Activated CD8-positive, alpha-beta memory T cell treated with anti-CD3 and anti-CD28 coated beads for 24 hours (primary cell): ENCODE measurements around the gene ZNF609.

ENCODE experiments used
- DNase-seq: peaks from one replicate; pipeline ENCODE4 v3.0.0-alpha.2; 2020

ZNF609 gene

DNA sequence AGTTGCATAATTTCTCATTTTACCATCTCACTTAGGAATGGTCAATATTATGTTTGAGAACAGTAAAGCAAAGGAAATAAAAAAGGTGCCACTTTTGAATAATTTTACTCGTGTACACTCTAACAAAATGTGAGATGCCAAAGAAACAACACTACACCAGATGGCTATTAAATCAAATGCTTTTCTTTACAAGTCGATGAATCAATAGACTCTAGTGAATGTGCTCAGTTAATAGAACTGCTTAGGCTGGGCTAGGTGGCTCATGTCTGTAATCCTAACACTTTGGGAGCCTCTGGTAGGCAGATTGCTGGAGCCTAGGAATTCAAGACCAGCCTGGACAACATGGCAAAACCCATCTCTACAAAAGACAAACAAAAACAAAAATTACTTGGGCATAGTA lies 87.9 kb downstream of the ZNF609 start:
- DNase-seq: no peak

DNA sequence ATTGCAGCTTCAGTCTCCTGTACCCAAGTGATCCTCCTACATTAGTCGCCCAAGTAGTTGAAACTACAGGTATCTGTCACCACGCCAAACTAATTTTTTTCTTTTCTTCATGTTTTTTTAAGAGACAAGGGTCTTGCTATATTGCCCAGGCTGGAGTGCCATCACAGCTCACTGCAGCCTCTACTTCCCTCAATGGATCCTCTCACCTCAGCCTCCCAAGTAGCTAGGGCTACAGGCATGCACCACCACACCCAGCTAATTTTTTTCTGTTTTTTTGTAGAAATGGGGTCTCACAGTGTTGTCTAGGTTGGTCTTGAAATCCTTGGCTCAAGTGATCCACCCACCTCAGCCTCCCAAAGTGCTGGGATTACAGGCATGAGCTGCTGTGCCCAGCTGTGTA lies 89.5 kb downstream of the ZNF609 start:
- DNase-seq: no peak

DNA sequence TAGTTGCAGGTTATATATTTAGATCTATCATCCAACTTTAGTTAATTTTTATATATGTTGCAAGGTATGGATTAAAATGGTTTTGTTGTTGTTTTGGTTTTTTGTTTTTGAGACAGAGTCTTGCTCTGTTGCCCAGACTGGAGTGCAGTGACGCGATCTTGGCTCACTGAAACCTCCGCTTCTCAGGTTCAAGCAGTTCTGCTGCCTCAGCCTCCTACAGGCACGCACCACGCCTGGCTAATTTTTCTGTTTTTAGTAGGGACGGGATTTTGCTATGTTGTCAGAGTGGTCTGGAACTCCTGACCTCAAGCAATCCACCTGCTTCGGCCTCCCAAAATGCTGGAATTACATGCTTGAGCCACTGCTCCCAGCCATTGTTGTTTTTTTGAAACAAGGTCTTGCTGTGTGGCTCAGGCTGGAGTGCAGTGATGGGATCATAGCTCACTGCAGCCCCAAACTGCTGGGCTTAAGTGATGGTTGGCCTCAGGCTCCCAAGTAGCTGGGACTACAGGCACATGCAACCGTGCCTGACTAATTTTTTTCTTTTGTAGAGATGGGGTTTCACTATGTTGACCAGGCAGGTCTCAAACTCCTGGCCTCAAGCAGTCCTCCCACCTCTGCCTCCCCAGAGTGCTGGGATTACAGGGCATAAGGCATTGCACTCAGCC lies 92.0 kb downstream of the ZNF609 start:
- DNase-seq: no peak

DNA sequence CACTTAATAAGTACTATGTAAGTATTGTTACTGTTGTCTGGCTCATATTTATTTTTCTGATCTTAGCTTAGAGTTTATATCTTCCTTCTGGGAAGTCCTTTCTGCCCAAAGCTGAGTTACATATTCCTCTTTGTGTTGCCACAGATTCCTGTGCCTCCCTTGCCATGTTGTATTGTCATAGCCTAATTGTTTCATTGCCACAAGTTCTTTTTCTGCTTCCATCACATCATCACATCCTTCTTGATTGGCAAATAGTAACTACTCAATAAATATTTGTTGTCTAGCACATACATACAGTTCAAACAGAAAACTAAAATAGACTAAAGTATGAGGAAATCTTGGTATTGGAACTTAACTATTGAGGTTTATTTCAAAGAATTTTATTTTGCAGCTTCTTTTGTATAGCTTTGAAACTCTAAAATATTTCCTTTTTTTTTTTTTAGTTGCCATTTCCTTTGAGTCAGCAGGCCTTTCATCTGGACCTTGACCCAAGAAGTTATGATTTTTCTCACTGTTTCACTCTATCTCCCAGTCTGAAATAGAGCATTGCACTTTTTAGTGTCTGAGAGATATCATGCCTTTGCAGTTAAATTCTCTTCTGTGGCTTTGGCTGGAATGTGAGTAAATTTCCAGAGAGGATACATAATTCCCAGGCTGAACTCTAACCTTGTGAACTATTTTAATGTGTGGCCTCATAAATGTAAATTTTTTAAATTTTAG lies 98.2 kb downstream of the ZNF609 start:
- DNase-seq: no peak

DNA sequence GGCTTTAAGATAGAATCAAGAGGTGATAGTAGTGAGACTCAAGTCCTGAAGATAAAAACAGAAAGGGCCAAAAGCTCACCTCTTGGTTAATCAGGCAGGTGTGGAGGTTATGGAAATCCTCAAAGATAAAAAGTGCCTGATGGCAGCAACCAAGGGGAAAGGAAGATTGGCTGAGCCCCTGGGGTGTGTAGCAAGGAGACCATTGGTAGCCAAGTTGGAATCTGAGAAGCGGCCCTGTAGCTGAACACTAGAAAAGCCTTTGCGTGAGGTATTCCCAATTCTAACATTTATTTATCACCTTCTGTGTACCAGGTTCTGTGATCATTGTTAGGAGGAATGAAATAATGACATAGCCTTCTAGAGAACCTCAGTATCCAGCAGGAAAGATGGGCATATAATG lies 98.9 kb downstream of the ZNF609 start:
- DNase-seq: no peak

DNA sequence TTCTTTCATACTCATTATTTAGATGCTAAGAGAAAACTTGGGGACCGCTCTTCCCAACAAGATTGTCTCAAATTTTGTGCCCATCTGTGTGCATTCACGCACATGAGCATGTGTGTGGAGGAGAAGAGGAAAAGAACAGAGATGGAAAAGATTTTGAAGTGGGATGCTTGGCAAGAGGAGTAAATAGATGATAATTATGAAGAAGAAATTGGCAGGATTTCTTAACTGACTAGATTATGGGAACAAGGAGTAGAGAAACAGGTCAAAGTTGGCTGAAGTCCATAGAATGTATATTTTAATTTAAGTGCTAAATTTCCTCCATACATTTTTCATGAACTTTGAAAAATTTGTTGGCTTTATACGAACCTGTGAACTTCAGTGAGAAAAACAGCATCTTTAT lies 100.1 kb downstream of the ZNF609 start:
- DNase-seq: no peak

DNA sequence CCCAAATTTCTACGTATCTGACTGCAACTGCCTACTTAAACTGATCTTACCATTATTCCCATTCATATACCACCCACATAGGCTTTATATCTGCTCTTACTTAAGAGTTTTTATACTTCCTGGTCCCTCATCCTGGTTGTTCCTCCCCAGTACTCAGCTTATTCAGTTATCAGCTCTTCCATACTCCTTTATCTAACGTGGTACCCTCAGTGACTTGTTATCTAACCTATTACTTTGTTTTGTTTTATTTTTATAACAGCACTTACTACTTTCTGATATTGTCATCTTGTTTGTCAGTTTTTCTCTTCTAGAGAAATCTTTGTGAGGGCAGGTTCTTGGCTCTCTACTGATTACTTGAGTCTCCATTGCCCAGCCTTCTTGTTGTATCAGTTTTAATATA lies 100.6 kb downstream of the ZNF609 start:
- DNase-seq: no peak

DNA sequence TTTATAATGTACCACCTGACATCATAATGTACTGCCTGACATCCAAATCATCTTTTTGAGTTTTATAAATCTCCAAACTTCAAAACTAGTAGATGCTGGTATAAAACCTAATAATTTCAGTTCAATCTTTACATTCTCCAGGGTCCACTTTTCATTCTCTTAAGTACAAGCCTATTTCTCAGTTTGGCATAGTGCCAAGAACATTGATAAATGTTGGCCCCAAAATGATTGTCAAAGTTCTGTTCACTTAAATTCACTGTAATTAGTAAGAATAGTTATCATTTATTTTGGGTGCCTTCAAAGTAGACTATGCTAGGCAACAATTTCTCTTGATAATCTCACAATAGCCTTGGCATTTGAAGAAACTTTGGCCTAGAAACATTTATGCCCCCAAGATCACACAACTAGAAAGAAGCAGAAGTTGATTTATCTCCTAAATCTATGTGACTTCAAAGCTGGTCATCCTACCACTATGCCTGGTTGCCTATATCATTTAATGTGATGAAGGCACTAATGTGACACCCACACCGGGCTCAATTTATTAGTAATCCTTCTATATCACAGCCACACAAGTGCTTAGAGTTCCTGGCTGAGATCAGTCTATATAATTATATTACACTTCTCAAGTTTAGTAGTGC lies 101.7 kb downstream of the ZNF609 start:
- DNase-seq: no peak

DNA sequence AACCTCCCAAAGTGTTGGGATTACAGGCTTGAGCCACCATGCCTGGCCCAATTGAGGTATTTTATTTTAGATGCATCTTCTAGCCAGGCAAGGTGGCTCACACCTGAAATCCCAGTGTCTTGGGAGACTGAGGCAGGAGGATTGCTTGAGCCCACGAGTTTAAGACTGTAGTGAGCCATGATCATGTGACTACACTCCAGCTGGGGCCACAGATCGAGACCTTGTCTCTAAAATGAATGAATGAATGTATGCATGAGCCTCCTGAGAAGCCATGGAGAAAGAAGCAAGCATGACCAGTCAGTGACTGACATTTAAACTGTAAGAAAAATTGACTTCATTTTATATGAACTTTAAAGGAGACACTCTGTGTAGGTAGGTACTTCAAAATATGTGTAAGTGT lies 105.7 kb downstream of the ZNF609 start:
- DNase-seq: no peak

DNA sequence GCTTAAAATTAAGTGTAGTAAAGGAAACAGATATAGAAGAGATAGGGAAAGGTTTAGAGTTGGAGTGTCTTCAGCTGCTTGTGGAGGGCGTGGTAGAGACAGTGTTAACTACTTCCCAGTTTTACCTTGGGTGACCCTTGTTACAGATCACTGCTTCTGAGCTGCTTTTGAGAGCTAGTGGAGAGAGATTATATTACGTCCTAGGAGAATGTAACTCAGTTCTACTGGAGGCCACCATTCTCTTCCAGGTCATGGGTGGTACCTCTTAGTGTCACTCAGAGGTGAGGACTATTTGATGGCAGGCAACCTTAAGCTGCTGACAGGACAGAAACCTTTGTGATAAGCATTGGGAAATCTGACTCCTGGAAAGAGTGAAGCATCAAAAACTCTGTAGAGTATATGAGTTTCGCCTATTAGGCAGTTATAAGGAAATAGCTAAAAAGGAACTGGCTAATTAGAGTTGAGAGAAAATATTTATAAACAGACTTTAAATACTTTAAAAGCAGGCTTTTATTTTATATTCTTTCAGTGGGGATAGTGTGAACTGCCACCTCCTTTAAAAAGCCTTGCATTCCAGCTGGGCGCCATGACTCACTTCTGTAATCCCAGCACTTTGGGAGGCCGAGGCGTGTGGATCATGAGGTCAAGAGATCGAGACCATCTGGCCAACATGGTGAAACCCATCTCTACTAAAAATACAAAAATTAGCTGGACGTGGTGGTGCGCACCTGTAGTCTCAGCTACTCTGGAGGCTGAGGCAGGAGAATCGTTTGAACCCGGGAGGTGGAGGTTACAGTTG lies 106.5 kb downstream of the ZNF609 start:
- no peak for DNase-seq

DNA sequence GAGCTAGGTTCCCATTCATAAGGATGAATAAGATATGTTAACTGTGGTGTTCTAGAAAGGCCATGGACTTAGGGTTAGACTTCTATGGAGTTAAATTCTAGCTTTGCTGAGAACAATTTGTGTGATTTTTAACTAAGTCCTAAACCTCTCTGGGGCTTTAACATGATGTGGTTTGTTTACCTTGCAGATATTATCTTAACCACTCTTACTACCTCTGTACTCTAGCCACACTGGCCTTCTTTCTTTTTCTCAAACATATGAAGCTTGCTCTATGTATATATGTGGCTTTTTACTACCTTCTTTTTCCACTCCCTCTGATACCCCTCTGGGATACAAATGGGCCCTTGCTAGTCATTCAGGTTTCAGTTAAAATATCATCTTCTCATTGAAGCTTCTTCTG lies 108.4 kb downstream of the ZNF609 start:
- no peak for DNase-seq

DNA sequence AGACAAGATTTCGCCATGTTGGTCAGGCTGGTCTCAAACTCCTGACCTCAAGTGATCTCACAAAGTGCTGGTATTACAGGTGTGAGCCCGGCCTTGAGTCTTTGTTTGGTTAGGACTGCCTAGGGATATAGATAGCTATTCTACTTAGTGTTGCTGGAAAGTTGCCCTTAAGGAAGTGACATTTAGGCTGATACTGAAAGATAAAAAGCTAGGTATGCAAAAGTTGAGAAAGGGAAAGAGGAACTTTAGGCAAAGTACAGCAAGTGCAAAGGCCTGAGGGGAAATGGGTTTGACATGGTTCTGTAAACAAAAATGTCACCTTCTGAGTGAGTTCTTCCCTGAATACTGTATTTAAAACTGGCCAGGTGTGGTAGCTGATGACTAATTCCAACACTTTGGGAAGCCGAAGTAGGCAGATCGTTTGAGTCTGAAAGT lies 111.5 kb downstream of the ZNF609 start:
- DNase-seq: no peak

DNA sequence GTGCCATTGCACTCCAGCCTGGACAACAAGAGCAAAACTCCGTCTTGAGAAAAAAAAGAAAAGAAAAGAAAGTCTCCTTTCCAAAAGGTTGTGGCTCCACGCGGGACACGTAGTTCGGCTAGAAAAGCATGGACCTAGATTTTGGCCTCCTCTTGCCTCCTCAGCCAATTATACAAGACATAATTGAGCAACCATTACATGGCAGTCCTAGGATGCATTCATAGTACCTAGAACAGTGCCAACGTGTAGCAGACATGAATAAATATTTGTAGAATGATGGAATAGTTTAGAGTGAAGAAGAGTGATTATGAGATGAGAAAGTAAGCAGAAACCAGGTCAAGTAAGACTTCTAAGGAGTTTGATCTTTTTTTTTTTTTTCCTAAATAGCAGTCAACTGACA lies 112.5 kb downstream of the ZNF609 start:
- no peak for DNase-seq

DNA sequence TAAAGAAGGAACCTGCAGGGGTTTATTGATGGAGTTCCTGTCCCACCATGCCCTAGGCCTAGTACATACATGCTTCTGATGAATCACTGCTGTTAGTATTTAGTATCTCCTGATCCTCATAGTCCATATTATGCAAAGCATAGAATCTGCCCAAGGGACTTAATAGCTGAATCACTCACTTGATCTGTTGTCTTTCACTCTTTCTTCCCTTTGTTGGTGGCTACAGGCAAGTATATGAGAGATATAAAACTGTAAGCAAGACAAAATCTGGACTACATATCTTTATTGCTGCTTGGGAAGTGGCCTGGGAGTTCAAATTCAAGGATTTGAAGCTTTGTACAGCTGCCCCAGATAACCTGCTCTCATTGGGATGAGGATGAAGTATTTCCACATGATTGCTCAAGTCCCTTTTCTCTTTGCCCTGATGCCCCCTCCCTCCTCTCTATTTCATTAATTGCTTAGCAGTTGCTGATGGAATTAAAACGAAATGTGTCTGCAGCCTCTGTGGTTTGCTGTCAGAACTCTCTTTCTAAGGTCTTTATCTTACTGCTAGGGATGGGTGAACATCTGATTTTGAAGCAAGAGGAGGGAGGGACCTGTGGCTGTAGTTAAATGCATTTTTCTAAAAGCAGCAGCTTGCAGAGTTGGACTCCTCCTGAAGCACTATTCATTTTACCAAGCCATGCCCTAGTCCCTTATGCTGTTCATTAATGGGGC lies 114.1 kb downstream of the ZNF609 start:
- DNase-seq: no peak

DNA sequence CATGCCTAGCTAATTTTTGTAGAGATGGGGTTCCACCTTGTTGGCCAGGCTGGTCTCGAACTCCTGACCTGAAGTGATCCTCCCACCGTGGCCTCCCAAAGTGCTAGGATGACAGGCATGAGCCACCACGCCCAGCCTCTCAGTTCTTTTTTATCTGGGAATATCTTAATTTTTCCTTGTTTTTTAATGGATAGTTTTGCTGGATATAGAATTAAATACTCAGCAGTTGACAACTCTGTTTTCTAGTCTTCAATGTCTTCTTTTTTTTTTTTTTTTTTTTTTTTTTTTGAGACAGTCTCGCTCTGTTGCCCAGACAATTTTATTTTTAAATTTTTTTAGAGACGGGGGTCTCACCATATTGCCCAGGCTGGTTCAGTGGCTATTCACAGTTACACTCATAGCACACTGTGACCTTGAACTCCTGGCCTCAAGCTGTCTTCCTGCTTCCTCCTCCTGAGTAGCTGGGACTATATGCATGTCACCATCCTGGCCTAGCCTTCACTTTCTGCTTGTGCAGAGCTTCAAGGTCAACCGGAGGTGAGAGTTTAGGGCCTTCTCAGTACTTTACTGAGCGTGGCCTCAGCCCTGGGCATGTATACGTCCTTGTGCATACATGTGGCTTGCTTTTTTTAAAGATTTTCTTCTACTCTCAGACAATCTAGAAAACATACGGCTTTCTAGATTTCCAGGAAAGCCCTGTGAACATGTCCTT lies 120.5 kb downstream of the ZNF609 start:
- no peak for DNase-seq

DNA sequence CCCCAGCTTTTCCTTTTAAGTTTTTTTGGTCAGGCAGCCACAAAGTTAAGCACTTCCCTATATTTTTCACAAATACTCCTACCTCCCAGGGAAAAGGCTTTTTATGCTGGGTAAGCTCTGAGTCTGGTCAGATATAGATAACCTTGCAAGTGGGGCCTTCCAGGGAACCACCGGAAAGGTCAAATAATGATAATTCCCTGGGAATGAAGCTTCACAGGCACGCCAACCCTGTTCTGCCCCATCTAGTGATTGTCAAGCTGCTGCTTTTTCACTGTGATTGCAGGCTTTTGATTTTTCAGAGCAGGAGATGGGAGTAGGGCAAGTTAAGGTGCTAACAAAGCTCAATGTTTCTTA lies 121.0 kb downstream of the ZNF609 start:
- no peak for DNase-seq

DNA sequence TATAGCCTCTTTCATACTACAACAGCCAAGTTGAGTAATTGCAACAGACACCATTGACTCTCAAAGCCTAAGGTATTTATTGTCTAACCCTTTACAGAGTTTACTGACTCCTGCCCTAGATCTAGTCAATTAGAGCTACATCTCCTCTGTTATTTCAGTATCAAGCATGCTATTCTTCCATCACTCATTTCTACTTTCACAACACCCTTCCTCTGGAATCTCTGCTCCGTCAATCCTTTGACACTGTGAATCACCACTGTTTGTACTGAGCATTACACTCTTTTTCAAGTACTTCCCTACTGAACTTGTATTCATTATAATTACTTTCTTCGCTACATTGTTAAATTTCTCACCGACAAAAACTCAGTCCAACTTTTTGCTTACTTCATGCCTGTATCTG lies 121.8 kb downstream of the ZNF609 start:
- DNase-seq: no peak

DNA sequence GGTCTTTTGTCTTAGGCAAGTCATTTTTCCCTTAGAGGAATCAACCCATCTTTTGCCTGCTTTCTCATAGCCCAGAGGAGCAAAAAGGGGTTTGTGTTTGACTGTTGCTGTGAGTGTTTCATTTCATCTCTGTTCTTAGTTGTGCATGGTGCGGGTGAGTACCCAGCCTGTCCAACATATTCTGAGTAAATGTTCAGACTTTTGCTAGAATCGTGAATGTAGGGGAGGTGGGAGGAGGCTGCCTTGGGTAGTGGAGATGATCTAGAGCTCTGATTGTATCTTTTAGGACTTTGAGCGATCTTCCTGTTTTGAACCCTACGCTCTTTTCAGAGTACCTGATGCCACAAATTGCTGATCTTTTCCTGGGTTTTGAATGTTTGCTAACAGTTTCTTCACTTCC lies 123.1 kb downstream of the ZNF609 start:
- DNase-seq: no peak

DNA sequence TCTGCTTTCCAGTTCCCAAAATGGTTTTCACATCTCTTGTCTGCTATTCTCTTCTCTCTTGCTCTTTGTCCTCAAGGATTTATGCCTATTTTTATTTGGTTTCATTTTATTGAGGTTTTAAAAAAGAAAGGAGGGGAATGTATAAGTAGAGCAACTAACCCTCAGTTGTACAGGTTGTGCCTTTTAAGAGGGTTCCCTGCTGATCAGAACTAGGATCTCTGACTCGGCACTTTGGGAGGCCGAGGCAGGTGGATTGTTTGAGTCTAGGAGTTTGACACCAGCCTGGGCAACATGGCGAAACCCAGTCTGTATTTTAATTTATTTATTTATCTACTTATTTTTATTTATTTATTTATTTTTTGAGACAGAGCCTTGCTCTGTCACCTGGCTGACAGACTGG lies 123.6 kb downstream of the ZNF609 start:
- DNase-seq: no peak

DNA sequence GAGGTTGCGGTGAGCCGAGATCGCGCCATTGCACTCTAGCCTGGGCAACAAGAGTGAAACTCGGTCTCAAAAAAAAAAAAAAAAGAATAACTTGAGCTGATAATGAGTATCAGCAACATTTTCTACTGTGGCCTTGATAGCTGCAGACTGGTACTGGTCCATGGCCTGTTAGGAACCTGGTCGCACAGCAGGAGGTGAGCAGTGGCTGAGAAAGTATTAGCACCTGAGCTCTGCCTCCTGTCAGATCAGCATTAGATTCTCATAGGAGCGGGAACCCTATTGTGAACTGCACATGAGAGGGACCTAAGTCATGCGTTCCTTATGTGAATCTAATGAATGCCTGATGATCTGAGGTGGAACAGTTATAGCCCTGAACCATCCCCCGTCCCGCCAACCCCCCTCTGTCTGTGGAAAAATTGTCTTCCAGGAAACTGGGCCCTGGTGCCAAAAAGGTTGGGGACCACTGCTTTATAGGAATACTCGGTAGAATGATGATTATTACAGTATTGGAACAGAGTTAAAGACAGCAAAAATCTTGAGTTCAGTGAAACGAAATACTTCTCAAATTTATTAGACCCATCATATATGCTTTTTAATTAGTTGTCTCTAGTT lies 126.0 kb downstream of the ZNF609 start:
- no peak for DNase-seq

DNA sequence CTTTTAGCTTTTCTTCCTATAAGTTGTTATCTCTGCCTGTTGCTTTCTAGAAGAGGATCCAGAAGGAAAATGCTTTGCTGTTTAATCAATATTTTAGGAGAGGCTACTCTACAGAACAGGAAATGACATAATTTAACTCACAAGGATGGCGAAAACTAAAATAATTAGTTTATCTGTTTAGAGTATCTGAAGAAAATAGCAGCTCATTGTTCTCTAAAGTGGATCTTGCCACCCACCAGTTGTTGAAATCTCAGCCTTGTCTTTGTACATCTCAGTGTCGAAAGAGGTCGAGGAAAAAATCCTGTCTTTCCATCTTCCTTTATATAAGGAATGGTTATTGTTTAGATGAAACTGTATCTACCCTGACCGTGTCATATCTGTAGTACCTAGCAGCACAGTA lies 126.6 kb downstream of the ZNF609 start:
- DNase-seq: no peak
